ENCODE results near the gene TMEM267. TPM values are rescaled to one million over a fixed set of nuclear protein-coding genes. Genes with fewer than 3 reads are reported as not detected.
"Not testable (repeated sequence)": the region's sequence is repeated elsewhere in the genome, so short reads cannot be mapped to it uniquely, and the experiment has no call there.

The TMEM267 gene, protein sequence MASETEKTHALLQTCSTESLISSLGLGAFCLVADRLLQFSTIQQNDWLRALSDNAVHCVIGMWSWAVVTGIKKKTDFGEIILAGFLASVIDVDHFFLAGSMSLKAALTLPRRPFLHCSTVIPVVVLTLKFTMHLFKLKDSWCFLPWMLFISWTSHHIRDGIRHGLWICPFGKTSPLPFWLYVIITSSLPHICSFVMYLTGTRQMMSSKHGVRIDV
- 18.3 TPM for polyA plus RNA-seq (2012; ENCODE audit: insufficient read depth, insufficient read length)

DNA sequence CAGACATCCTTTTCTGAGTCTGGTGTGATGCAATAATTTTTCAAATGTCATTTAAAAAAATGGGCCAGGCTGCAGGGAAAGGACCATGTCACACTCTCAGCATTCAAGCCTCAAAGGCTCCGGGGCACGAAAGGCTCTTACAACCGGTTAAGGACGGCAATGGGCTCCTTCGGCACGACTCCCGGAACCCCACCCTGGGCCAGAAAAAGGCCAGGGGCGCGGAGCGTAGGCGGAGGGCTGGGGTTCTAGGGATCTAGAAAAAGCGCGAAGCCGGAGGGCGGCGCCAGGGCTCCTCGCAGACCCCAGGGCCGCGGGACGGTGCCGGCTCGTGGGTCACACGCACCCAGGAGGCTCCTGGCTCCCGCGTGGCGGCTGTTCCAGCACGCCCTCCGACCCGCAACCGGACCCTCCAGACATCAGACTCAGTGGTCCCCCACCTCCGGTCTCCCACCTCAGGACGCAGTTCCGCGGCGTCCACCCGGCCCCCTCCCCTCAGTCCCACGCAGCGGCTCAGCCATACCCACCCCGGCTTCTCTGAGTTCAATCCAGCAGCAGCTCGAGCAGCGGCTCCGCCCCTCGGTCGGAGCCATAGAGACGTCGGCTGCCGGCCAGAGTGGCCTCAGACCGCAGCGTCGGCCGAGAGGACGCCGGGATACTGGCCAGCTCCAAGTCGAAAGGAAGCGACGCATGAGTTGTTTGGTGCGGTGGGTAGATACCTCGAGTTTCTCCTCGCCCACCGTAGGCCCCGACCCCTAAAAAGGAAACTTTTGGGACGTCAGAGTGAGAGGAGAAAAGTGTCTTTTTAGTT is at the start of gene TMEM267:
TMEM267 (minus strand) TSS at position 568 of the 808 bp plus-strand sequence. CDS start 29,896 bp downstream, outside the sequence.
- DNase-seq (ENCODE audit: low read depth, low spot score): peak; percentile 84
- peak within 1 kb of the TSS; percentile 77 for H3K4me3 ChIP-seq (ENCODE audit: low read length)

DNA sequence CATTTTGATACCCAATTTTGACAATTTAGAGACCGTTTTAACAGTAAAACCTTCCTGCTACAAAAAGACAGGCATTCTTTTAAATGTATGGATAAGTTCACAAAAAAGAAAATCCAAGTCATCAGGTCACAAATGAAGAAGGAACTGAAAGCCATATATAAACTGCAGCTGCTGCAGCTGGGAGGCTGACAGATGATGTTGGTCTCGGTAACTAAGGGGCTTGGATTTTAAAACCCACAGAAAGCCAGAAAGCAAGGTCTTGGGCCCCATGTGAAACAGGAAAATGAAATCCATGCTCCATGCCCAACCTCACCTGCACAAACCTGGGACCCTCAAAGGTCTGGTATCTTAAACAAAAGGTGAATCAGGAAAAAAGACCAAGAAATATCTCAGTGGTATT is 47.0 kb upstream of the TMEM267 start:
- H3K4me3 ChIP-seq (ENCODE audit: low read length): no peak overlapping the region
- DNase-seq (ENCODE audit: low read depth, low spot score): no peak

DNA sequence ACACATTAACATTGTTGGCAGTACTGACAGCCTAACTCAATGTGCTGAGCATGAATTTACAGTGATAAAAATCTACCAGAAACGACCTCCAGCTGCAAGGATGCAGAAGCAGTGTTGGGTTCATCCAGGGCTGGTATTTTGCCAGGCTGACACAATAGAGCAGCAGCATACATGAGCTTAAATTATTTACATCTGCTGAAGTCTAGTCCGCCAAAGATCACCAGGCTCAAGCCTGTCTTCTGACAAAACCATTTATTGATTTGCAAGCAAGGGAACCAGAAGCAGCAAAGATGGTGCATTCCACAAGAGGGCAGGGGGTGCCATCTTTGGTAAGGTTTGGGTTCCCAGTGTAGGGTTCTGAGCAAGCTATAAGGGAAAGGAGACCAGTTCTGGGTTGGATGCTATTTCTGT is 40.0 kb upstream of the TMEM267 start:
- H3K4me3 ChIP-seq (ENCODE audit: low read length): no peak overlapping the region
- DNase-seq (ENCODE audit: low read depth, low spot score): no peak

DNA sequence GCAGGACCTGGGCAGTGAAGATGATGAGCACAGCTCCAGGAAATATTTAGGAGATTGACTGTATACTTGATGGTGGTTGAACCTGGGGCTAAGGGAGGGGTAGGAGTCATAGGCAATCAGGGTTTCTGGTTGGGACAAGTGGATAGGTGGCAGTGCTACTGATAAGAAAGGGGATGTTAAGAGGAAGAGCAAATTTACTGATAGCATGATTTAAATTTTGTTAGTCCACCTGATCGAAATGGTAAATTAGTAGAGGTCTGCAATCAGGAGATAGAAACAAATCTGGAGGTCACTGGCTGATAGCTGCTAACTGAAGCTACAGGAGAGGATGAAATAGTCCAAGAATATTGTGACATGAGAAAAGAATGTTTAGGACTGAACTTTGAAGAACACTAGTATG is 37.0 kb upstream of the TMEM267 start:
- H3K4me3 ChIP-seq (ENCODE audit: low read length): no peak overlapping the region
- DNase-seq (ENCODE audit: low read depth, low spot score): no peak

DNA sequence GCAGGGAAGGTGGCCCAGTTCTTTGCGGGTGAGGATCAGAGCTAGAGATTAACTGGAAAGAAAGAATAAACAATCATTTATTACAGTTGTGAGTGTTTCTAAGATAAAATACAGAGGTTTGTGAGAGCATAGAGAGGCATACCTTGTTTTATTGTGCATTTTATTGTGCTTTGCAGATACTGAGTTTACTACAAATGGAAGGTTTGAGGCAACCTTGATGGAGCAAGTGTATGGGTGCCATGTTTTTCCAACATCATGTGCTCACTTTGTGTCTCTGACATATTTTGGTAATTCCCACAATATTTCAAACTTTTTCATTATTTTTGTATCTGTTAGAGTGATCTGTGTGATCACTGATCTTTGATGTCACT is 32.0 kb upstream of the TMEM267 start:
- no peak for DNase-seq (ENCODE audit: low read depth, low spot score)
- H3K4me3 ChIP-seq (ENCODE audit: low read length): peak overlapping the region; percentile 82

DNA sequence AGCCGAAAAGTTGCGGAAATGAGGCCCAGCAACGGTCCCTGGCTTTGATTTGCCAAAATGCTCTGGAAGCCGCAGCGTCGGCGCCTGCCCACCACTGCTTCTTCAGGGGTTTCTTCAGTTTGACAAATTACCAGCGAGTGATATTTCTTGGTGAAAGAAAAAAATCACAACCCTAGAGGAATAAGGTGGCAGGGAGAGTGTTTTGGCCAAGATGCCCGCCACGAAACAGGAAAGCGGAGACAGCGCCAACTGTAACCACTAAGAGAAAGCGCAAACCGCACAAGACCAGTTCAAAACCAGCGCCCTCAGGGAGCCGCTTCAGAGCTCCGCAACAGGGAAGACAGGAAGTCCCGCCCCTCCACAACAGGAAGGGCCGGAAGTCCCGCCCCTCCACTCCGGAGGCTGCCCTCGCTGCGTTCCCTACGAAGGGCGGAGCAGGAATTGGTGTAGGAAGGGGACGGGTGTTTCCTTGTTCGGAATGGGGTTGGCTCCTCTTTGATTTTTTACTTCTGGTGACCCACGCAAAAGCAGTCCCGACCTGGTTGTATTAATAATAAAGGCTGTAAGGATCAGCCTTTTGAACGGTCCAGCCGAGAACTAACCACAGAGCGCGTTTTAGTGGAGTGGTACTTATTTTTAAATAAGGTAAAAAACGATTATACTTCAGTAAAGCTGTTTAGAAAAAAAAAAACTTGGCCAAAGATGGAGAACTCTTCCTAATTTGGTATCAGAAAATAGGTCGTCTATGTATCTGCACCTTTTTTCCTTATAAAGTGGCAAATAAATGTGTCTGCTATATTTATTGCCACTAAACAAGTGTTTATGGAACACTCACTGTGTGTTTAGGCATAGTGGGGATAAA is 31.4 kb upstream of the TMEM267 start, which contains the start of gene C5orf34:
C5orf34 (minus strand) TSS at position 333 of the 862 bp plus-strand sequence. CDS start 5,809 bp downstream, outside the sequence.
- peak; percentile 94 for DNase-seq (ENCODE audit: low read depth, low spot score)
- H3K4me3 ChIP-seq (ENCODE audit: low read length): peak within 1 kb of the TSS; percentile 82

DNA sequence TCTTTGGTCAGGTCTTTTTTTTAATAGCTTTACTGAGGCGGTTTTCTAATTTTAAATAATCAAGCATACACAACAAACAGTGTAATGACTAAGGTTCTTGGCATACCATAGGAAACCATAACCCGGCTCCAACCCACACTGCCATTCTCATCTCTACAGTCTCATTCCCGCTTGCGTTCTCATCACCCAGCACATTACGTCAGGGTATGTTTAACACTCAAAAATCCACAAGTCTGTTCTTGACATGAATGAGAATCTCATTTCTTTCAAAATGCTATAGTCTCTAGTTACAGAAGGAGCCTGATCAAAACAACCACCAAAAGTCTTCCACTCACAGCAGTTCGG is 30.8 kb upstream of the TMEM267 start:
- DNase-seq (ENCODE audit: low read depth, low spot score): no peak
- peak overlapping the region; percentile 82 for H3K4me3 ChIP-seq (ENCODE audit: low read length)

DNA sequence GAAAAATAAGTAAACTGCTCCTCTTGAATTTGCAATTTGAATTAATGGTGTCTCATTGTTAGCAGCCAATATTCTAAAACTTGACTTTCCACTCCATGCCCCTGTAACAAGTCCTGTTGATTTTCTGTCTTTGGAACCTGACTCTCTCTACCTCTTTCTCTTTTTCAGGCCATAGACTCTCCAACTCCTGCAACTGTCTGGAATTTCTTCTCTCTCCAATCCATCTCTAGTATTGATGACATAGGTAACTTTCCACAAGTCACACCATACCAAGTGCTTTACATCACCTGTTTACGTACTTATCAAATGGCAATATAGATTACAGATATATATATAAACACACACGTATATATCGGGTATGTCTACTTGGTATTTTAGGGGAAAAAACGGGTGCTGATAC is 30.4 kb upstream of the TMEM267 start:
- no peak for DNase-seq (ENCODE audit: low read depth, low spot score)
- H3K4me3 ChIP-seq (ENCODE audit: low read length): peak overlapping the region; percentile 82

DNA sequence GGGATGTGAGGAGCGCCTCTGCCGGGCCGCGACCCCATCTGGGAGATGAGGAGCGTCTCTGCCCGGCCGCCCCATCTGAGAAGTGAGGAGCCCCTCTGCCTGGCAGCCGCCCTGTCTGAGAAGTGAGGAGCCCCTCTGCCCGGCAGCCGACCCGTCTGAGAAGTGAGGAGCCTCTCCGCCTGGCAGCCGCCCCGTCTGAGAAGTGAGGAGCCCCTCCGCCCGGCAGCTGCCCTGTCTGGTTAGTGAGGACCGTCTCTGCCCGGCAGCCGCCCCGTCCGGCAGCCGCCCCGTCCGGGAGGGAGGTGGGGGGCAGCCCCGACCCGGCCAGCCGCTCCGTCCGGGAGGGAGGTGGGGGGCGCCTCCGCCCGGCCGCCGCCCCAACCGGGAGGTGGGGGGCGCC is 27.4 kb upstream of the TMEM267 start:
- not testable (repeated sequence) for H3K4me3 ChIP-seq (ENCODE audit: low read length); DNase-seq (ENCODE audit: low read depth, low spot score)

DNA sequence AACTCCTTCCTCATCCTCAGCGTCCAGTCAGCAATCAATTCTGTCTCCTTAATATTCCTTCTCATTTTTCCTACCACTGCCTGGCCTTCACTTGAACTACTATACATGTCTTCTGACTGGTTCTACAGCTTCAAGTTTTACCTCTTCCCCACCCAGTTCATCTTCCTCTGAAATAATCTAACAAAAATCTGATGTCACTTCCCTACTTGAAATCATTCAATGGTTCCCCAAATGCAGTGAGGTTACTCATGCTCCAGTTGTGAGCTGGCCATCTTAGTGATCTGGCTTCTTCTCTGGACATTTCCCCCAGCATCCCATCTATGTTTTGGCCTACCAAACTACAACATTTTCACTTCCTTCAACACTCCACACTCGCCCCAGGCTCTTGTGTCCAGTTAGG is 14.9 kb upstream of the TMEM267 start:
- no peak for DNase-seq (ENCODE audit: low read depth, low spot score)
- H3K4me3 ChIP-seq (ENCODE audit: low read length): no peak overlapping the region

DNA sequence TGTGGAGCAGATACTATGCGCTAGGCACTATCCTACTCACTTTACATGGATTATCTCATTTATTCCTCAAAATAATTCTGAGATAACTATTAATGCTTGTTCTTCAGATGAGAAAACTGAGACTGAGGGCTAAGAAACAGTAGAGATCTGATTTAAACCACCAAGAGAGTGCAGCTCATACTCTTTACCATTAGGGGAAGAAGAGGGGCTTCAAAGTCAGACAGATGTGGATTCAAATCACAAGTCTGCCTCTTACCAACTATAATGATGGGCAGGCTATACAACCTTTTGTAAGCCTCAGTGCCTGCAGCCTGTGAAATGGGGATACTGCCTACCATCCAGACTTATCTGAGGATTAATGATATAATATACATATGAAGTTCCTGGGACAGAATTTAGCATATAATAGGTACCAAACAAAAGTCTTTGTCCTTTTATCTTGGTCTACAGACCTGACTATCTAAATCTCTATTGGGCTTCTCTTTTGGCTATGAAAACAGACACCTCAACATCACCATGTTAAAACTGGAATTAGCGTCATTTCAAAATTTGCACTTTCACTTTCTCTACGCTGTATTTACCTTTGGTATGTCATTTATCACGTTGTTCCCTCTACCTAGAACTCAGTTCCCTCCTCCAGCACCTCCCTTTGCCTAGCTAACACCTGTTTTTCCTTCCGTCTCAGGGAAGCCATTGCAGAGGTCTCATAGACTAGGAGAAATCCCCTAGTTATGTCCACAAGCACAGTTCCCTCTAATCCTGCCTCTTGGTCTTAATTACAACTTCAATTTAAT is 13.8 kb upstream of the TMEM267 start:
- DNase-seq (ENCODE audit: low read depth, low spot score): no peak
- no peak overlapping the region for H3K4me3 ChIP-seq (ENCODE audit: low read length)

DNA sequence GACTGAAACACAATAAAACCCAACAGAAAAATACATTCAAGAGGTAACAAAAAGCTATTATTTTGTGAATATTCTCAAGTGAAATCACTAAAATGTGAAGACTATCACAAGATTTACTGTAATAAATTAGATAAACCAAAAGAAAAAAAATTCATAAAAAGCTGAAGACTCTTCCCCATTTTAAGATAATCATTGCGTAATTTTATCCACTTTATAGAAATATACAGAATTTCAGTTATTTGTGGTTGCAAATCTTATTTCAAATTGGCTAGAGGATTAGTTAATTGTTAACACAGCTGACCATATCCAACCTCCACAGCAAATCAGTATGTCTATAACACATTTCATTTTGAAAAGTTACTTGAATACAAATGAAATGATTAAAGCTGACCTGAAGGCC is 7.7 kb upstream of the TMEM267 start:
- no peak overlapping the region for H3K4me3 ChIP-seq (ENCODE audit: low read length)
- no peak for DNase-seq (ENCODE audit: low read depth, low spot score)

DNA sequence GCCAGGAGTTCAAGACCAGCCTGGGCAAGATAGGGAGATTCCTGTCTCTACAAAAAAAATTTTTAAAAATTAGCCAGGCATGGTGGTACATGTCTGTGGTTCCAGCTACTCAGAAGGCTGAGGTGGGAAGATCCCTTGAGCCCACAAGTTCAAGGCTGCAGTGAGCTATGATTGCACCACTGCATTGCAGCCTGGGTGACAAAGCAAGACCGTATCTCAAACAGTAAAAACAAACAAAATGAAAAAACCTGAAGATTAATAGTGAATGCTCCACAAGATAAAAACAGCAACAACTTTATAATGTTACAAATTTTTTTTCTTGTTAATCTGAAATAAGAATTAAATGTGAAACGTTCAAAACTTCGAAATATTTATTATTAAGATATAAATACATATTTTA is 2.7 kb upstream of the TMEM267 start:
- no peak for DNase-seq (ENCODE audit: low read depth, low spot score)
- no peak overlapping the region for H3K4me3 ChIP-seq (ENCODE audit: low read length)

DNA sequence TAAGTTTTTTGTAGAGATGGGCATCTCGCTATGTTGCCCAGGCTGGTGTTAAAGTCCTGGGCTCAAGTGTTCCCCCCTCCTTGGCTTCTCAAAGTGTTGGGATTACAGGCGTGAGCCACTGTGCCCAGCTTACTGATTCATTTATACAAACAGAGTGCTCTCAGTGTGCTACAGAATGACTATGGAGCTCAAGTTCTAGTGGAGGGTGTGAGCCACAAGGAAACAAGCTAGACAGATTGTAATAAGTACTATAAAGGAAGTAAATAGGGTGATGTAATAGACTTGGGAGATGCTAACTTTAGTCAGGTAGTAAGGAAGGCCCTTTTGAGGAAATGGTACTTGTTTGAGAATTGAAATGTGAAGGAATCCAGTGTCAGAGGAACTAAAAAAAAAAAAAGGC is 1.7 kb upstream of the TMEM267 start:
- DNase-seq (ENCODE audit: low read depth, low spot score): no peak
- no peak overlapping the region for H3K4me3 ChIP-seq (ENCODE audit: low read length)

DNA sequence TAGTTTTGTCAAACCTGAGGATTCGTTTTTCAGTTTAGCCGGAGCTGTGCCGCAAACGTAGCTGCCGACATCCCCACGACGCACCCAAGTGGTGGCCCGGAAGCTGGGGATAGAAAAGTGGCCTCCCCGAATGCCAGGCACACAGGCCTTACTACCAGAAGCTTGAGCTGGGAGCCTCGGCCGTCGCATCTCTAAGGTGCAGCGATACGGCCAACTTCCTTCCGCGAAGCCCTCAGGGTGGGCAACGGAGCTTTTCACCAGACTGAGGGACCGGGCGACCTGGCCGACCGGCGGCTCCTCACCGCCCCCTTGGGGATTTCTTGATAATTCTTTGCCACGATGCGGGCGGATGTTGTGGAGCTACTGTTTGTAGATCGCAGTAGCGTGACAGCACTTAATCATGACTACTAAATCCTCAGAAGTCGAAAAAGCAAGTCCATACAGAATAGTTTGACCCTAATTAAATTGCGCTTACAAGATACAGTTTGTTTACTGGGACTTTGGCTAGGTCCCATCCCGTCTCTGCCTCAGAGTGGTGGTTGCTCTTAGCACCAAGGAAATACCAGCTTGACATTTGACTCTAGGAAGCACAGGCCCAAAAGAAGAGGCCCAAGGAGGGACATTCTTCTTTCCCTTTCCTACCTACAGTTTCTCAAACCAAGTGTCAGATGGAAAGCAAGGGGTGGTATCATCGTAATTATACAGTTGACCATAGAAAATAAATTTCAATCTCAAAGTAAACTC is 613 bp upstream of the TMEM267 start:
- H3K4me3 ChIP-seq (ENCODE audit: low read length): peak overlapping the region; percentile 77
- peak; percentile 78 for DNase-seq (ENCODE audit: low read depth, low spot score)

DNA sequence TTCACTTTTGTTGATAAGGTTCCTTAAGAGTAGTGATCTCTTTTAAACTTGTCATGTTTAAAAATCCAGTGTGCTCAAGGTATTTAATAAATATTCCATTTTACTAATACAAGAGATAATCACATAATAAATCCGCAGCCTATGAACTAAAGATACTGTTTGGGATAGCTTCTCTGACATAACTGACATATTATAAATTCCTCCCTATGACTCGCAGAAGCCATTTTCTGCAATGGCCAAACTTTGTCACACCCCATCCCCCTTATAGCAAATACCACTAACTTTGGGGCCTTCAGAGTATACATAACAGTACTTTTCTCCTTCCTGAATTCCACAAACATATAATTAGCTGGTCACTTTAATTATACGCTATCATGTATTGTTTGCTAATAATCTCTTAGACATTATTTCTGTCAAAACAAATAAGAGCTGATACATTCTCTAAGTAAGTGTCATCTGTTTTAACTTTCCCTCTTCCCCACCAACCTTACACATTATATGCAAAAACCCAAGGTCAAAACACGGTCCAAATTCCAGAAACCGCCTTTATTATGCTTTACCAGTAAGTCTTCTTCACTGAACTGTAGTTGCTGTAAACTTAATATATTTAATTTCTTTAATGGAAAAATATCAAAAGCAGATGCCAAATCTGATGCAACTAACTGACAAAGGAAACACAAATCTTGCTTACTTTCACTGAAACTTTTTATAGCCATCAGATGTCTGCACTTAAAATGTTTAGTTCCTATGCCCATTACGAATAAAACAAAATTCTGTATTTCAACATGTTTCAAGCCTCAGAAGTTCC is 971 bp downstream of the TMEM267 start:
- H3K4me3 ChIP-seq (ENCODE audit: low read length): peak overlapping the region; percentile 77
- DNase-seq (ENCODE audit: low read depth, low spot score): no peak

DNA sequence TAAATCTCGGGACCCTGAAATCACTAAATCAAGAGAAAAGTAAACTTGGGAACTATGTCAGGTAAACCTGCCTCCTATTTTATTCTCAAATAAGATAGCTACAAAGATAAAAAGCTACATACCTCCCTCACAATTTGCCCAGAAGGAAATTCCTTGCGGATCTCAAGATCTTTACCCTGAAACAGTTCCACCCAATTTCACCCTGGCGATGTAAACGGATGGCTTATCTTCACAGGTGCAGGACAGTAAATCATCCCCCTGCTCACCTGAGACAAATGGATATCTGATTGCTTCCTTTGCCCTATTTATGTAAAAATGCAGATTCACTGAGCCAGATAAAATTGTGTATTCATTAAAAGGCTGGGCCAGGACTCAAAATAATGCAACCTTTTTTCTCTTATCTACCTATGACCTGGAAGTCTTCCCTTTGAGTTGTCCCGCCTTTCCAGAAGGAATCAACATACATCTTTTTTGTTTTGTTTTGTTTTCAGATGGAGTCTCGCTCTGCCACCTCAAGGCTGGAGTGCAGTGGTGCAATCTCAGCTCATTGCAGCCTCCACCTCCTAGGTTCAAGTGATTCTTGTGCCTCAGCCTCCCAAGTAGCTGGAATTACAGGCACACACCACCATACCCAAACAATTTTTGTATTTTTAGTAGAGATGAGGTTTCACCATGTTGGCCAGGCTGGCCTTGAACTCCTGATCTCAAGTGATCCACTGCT is 13.8 kb downstream of the TMEM267 start:
- DNase-seq (ENCODE audit: low read depth, low spot score): no peak

More for the DNA sequence above, 13.8 kb downstream of the TMEM267 start:
- no peak overlapping the region for H3K4me3 ChIP-seq (ENCODE audit: low read length)

Data from Jurkat, Clone E6-1 (cell line).